GM19372 (cell line): ENCODE data around the gene MKNK1.
"Not testable (repeated sequence)": the region's sequence is repeated elsewhere in the genome, so short reads cannot be mapped to it uniquely, and the experiment has no call there.

Source experiments
- ATAC-seq: cut with Tn5 transposase; IDR thresholded peaks from one replicate; pipeline ENCODE4 v1.9.1; 2021; ENCODE audit warnings: mild to moderate bottlenecking, low read depth, moderate library complexity; ENCODE audit not compliant: unreplicated experiment

The MKNK1 gene

GRCh38 chr1:46603858-46604549 is at the start of gene MKNK1:
TSS of gene MKNK1 (minus strand) at chr1:46604268. CDS start at chr1:46583327, 20,941 bp downstream.
- ATAC-seq: peak; percentile 97

GRCh38 chr1:46653405-46653958 is 49.4 kb upstream of the MKNK1 start:
- ATAC-seq: no peak

GRCh38 chr1:46652321-46653100 is 48.4 kb upstream of the MKNK1 start:
- ATAC-seq: no peak

- ATAC-seq: not testable (repeated sequence)
These were observed 47.1 kb upstream of the MKNK1 start for GRCh38 chr1:46651152-46651551.

- ATAC-seq: no peak
These were observed 46.4 kb upstream of the MKNK1 start for GRCh38 chr1:46650491-46650890.

DNA sequence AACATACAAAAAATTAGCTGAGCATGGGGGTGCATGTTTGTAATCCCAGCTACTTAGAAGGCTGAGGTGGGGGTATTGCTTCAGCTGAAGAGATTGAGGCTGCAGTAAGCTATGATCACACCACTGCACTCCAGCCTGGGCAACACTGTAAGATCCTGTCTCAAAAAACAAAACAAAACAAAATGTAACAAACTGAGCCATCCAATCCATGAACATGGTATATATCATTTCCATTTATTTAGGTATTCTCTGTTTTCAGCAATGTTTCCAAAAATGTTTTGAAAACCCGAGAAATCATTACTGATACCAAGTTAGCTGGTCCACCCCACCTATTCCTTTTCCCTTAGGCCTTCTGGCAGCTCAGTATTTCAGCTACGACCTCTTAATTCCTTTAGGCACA is 45.7 kb upstream of the MKNK1 start:
- no peak for ATAC-seq

GRCh38 chr1:46647611-46648010 is 43.5 kb upstream of the MKNK1 start:
- no peak for ATAC-seq

DNA sequence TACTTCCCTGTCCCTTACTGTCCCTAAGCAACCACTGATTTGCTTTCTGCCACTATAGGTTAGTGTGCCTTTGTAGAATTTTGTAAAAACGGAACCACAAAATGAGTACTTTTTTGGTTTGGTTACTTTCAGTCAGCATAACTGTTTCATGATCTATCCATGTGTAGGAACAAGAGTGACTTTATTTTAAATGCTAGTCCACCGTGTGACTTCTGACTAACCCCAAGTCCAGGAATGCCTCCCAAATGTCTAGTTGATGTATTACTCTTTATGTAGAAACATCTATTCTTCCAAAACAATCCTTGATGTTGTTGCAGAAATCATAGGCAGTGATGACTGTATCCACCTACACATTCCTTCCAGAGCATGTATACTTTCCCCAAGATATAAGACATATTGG is 42.8 kb upstream of the MKNK1 start:
- ATAC-seq: no peak

DNA sequence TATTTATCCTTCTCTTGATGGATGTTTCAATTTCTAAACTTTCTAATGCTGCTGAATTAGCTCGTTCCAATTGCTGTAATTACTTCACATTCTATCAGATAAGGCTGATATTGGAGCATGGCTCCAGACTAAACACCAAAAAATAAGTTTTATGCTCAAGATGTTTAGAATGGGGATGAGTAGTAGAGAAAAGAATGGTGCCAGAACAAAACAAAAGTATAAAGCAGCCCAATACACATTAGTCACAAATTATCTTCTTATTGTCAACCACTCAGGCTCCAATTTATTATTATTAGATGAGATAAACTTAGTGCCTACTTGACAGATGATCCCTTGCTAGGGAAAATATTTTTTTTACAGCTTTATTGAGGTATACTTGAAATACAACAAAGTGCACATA is 42.3 kb upstream of the MKNK1 start:
- no peak for ATAC-seq

DNA sequence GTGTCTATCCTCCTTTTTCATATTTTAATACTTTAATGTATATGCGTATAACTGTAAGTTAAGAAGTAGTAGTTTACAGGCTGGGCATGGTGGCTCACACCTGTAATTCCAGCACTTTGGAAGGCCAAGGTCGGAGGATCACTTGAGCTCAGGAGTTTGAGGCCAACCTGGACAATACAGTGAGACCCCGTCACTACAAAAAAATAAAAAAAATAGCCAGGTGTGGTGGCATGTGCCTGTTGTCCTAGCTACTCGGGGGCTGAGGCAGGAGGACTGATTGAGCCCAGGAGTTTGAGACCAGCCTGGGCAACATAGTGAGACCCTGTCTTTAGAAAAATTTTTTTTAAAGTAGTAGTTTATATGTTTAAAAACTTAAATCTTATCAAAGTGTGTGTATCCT is 41.7 kb upstream of the MKNK1 start:
- no peak for ATAC-seq

DNA sequence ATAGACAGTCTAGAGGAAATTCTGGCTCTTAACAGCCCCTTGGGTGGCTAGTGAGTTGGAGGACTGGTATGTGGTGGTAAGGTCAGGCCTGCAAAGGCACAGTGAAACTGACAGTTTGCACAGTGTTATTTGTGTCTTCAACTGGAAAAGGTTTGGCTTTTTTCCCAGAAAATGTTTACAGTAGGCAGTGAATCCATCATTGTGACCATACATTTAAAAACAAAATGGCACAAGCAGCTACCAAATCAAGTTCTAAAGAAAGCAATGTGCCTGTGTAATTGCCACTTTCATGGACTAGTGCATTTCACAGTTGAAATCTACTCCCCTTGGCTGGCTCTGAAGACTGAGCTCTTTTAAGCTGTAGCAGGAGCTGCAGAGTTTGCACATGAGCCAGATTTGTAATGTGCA is 39.3 kb upstream of the MKNK1 start:
- ATAC-seq: no peak

DNA sequence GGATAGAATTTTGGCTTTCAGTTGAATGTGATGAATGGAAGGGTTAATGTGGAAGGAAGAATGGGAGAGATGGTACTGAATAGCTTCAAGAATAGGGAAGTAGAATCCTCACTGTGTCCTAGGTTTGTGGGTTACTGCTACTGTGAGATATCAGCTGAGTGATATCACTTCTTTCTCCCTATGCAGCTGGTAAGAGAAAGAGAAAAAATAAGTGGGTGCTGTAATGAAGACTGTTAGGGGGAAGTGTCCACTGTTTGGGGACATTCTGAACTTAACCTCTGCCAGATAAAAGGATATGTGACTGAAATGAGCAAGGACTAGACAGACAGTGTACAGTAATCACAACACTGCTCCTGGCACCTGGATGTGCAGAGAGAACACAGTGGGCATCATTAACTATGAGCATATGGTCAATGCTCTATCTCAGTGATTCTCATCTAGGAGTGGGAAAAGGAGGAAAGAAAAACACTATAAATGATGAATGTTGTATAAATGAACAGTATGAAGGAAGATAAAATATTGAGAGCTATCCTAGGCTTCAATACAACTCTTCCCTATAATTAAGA is 38.1 kb upstream of the MKNK1 start:
- no peak for ATAC-seq

GRCh38 chr1:46639547-46639946 is 35.5 kb upstream of the MKNK1 start:
- ATAC-seq: no peak

GRCh38 chr1:46638921-46639320 is 34.9 kb upstream of the MKNK1 start:
- ATAC-seq: no peak

DNA sequence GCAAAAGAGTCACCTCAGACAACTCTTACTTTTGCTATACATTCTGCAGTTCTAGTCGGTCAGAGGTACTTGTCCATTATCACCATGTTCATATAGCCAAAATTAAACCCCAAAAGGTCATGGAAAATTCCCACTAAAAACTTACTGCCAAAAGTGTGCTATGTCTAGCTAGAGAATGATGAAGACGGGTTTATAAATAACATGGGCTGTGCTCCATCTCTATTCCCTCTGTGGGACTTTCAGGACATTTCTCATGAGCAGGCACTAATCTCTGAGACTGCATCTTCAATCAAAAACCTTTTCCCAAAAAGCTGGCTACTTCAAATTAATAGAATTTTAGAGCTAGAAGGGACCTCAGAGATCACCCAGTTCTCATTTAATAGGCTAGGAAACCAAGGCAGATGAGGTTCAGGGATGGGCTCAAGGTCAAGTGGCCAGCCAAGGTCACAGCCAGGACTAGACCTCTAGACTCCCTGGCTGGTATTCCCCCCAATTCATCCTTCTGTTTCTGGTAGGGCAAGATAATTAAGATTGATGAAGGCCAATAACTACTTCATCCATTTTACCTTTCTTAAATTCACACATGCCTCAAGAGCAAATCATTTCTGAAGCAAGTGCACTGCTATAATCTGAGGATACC is 33.5 kb upstream of the MKNK1 start:
- no peak for ATAC-seq

DNA sequence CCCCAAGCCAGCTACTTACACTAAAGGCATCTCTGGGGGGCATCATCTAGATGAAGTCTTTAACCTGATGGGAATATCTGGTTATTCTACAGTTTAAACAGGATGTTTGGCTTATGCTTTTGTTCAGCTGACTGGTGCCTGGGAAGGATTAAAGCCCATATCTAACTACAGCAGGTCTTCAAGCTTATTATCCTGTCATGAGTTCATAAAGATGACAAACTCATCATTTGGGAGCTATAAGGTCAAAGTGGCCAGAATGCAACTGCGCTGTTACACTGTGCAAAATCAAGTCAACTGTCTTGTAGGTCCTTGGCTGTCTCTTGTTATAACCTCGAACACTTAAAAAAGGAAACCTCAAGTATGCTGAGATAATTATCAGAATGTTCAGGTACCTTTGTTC is 31.1 kb upstream of the MKNK1 start:
- ATAC-seq: no peak

- no peak for ATAC-seq
These were observed 26.7 kb upstream of the MKNK1 start for GRCh38 chr1:46630719-46631118.

DNA sequence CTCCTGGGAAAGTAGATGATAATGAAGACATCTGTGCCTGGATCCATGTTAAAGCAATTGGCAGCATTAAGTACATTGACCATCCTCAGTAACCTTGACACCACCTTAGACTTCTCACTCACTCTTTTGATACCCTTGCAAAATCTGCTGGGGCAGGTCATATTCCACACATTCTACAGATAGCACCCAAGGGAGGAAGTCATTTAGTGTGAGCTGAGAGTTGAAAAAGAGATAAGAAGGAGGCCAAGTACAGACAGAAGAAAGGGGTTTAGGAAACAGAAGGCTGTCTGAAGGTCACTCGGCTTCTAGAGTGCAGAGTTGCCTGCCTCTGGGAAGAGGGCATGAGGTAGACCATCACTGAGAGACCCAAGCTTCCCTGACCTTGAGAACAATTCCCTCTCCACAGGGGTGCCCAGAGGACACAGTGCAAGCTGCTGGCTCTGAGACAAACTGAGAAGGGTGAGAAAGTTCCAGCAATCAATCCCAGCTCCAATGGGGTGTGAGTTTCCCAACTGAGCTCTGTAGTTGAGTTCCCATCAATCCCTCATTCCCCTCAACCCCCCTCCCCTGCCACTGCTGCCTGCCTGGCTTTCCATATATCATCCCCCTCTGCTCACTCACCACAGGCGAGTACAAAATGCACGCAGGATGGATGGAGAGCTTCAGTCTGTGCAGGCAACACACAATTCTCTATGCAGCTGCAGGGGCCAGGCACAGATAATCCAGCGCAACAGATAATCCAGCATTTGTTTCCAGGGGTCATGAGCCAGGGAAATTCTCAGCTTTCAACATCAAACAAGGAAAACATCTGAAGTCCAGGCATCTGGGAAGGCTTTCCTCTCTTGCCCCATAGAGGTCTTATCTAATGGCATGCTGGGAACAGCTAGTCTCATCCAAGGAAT is 19.9 kb upstream of the MKNK1 start:
- no peak for ATAC-seq

GRCh38 chr1:46622344-46622743 is 18.3 kb upstream of the MKNK1 start:
- no peak for ATAC-seq

- no peak for ATAC-seq
These were observed 17.9 kb upstream of the MKNK1 start for GRCh38 chr1:46621930-46622329.
